Stromal cell of bone marrow (primary cell): ENCODE data around the gene COQ8A.

ENCODE experiments used
- DNase-seq: peaks from one replicate; pipeline ENCODE4 v3.0.0-alpha.2; 2012; ENCODE audit warnings: low read depth

The COQ8A gene

DNA sequence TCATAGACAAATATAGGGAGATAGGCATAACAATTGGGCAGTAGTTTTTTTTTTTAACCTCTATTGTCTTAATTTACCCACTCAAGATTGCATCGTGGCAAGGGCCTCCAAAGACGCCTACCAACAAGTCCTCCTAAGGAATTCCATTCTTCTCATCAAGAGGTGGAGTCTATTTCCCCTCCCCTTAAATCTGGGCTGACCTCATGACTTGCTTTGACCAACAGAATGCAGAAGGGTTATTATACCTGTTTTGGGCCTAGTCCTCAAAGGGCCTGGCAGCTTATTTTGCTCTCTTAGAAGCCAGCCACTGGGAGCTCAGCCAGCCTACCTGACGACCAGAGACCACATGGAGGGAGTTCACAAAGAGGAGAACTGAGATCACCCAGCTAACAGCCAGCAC lies 92.3 kb downstream of the COQ8A start:
- DNase-seq = no peak

DNA sequence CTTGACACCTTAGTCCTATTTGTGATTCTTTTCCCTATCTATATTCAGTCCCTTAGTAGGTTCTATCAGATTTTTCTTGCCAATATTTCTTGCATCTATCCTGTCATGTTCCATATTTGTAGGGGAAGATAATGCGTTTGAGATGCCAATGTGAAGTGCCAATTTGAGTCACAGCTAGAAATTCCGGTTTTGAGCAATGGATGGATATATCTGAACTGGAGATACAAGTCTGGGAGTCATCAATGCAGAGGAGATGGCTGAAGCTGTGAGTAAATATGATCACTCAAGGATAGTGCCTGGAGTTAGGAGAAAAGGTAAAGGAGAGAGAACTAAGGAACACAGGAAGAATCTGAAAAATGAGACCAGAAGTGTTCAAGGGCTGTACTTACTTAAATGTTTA lies 93.8 kb downstream of the COQ8A start:
- DNase-seq = no peak

DNA sequence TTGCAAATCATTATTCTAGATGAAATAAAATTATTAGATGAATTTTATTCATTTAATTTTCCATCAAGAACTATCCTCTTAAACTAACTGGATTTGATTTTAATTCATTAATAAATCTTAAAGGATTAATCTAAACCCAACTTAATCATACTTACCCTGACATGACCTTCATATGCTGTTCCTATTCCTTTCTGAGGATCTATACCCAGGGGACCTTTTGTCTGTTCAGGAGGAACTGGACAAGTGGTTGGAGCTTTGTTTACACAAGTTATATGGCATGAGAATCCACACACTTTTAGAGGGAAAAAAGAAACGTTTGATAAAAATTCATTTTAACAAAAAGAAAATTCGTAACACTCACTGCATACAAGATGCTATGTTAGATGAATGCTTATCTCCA lies 95.2 kb downstream of the COQ8A start:
- DNase-seq = no peak

DNA sequence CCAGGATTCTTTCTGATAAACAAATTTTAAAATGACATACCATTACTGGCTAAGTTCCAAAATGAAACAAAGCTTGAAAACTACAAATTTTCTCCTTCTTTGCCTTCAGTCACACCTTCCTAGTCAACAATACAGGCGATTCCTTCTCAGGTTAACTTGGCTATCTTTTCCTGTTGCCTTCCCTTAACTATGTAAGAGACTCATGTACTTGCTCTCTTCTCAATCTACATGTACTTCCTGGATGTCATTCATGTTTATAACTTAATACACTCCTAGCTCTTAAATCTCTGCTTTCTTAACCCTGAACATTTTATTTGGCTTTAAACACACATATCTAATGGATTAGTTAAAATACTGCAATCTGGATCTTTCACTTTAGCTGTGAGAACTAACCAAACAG lies 97.0 kb downstream of the COQ8A start:
- DNase-seq = no peak
